SK-N-SH (cell line): ENCODE data around the gene PRKCA. TPM values are rescaled to one million over a fixed set of nuclear protein-coding genes. Genes with fewer than 3 reads are reported as not detected.

Experiments
- CTCF ChIA-PET: fragments of 300-600, 350-600 bp; formaldehyde crosslinking; extraction: SDS; loops from one replicate; lab custom pipeline; 2021; lab: Yijun Ruan, JAX
- POLR2A ChIA-PET: fragments of 350-600 bp; sonication (Branson Sonifier 250); formaldehyde crosslinking; extraction: SDS; loops from one replicate; lab custom pipeline; 2020; ENCODE audit warnings: antibody characterized with exemption, inconsistent platforms; lab: Yijun Ruan, JAX
- DNase-seq: peaks from one replicate; pipeline ENCODE4 v3.0.0; 2012
- H2AFZ ChIP-seq: fragments of 200-600 bp; sonication (generic); 2 replicates; pipeline ENCODE4 v1.8.1; 2016; ENCODE audit warnings: antibody characterized with exemption, mild to moderate bottlenecking, low read depth
- H3F3A ChIP-seq: fragments of 200-600 bp; sonication (generic); replicated peaks from 2 replicates; pipeline ENCODE3; 2016; ENCODE audit warnings: antibody characterized with exemption, mild to moderate bottlenecking; ENCODE audit not compliant: insufficient read depth
- H3K27ac ChIP-seq, 2 experiments: fragments of 200-500 bp in 1 of 2; fragments of 200-600 bp in 1 of 2; sonication (Bioruptor generic) in 1 of 2; sonication (generic), shearing (Covaris generic) in 1 of 2; 2 replicates each; pipeline versions ENCODE4 v1.5.1 to v1.6.1; 2014 to 2016; ENCODE audit warnings: low read depth in 2 of 2, inconsistent platforms in 1 of 2, low read length in 1 of 2, mild to moderate bottlenecking in 1 of 2, mixed read lengths in 1 of 2
- H3K27me3 ChIP-seq: fragments of 200-600 bp; sonication (generic), shearing (Covaris generic); 2 replicates; pipeline ENCODE4 v1.6.1; 2016; ENCODE audit warnings: mixed run types; ENCODE audit not compliant: insufficient read depth
- H3K36me3 ChIP-seq, 2 experiments: fragments of 200-500 bp in 1 of 2; fragments of 200-600 bp in 1 of 2; sonication (Bioruptor generic) in 1 of 2; sonication (generic) in 1 of 2; replicated peaks in 1 of 2; 2 replicates each; pipeline versions ENCODE3 to v1.5.1; 2014 to 2016; ENCODE audit warnings: low read length in 1 of 2, mild to moderate bottlenecking in 1 of 2; ENCODE audit not compliant: insufficient read depth in 2 of 2, control insufficient read depth in 1 of 2
- H3K4me1 ChIP-seq, 2 experiments: fragments of 200-500 bp in 1 of 2; fragments of 200-600 bp in 1 of 2; sonication (Bioruptor generic) in 1 of 2; sonication (generic), shearing (Covaris generic) in 1 of 2; 2 replicates each; pipeline versions ENCODE4 v1.5.1 to v1.6.1; 2014 to 2016; ENCODE audit warnings: low read depth in 1 of 2, low read length in 1 of 2, mixed run types in 1 of 2; ENCODE audit not compliant: insufficient read depth in 2 of 2, control insufficient read depth in 1 of 2
- H3K4me2 ChIP-seq: fragments of 200-600 bp; sonication (generic), shearing (Covaris generic); 2 replicates; pipeline ENCODE4 v1.6.1; 2017; ENCODE audit warnings: mixed run types
- H3K4me3 ChIP-seq, 2 experiments: fragments of 200-500 bp in 1 of 2; fragments of 200-600 bp in 1 of 2; sonication (Bioruptor generic) in 1 of 2; sonication (generic), shearing (Covaris generic) in 1 of 2; 2 replicates each; pipeline versions ENCODE4 v1.5.1 to v1.8.1; 2014 to 2016; ENCODE audit warnings: low read depth in 2 of 2, inconsistent platforms in 1 of 2, low read length in 1 of 2, mild to moderate bottlenecking in 1 of 2, mixed read lengths in 1 of 2, moderate library complexity in 1 of 2
- H3K79me2 ChIP-seq: fragments of 200-600 bp; sonication (generic); 2 replicates; pipeline ENCODE4 v1.8.1; 2017; ENCODE audit warnings: mild to moderate bottlenecking; ENCODE audit not compliant: insufficient read depth
- H3K9ac ChIP-seq: fragments of 200-600 bp; sonication (generic); 2 replicates; pipeline ENCODE4 v1.6.1; 2017; ENCODE audit warnings: mixed run types
- H3K9me2 ChIP-seq: fragments of 200-600 bp; sonication (generic); 2 replicates; pipeline ENCODE4 v1.6.1; 2017; ENCODE audit warnings: mixed run types
- H3K9me3 ChIP-seq: fragments of 200-600 bp; sonication (generic); 2 replicates; pipeline ENCODE4 v1.6.1; 2017; ENCODE audit warnings: mixed run types, mild to moderate bottlenecking, moderate library complexity
- H4K20me1 ChIP-seq: fragments of 200-600 bp; sonication (generic); 2 replicates; pipeline ENCODE4 v1.6.1; 2017; ENCODE audit warnings: mild to moderate bottlenecking, mixed run types; ENCODE audit not compliant: insufficient read depth
- CHD2 ChIP-seq: fragments of 150-350 bp; IDR thresholded peaks from 2 replicates; pipeline ENCODE4 v1.6.1; 2018; ENCODE audit warnings: low read length; ENCODE audit not compliant: partially characterized antibody
- EP300 ChIP-seq, 2 experiments: IDR thresholded peaks; 2 replicates each; pipeline versions ENCODE4 v1.4.0 to v1.6.1; 2012; ENCODE audit warnings: borderline replicate concordance in 1 of 2, low read depth in 1 of 2, low read length in 1 of 2
- EZH2phosphoT487 ChIP-seq: fragments of 200-600 bp; sonication (generic); IDR thresholded peaks from 2 replicates; pipeline ENCODE4 v1.6.1; 2017; ENCODE audit warnings: low read depth, mixed run types, mild to moderate bottlenecking, antibody characterized with exemption, moderate library complexity, borderline replicate concordance
- MXI1 ChIP-seq: IDR thresholded peaks from 2 replicates; pipeline ENCODE4 v1.6.1; 2012; ENCODE audit warnings: mild to moderate bottlenecking, low read depth, low read length, improper control_type of control experiment
- NRF1 ChIP-seq: IDR thresholded peaks from 2 replicates; pipeline ENCODE4 v1.6.1; 2012; ENCODE audit warnings: low read depth, mild to moderate bottlenecking, low read length
- POLR2AphosphoS5 ChIP-seq: IDR thresholded peaks from 2 replicates; pipeline ENCODE4 v1.6.1; 2012; ENCODE audit warnings: low read depth, low read length
- RAD21 ChIP-seq: IDR thresholded peaks from 2 replicates; pipeline ENCODE4 v1.6.1; 2012; ENCODE audit warnings: mild to moderate bottlenecking, low read length
- RCOR1 ChIP-seq: fragments of 150-350 bp; IDR thresholded peaks from 2 replicates; pipeline ENCODE4 v1.6.1; 2017; ENCODE audit warnings: antibody characterized with exemption, low read length
- SIN3A ChIP-seq: IDR thresholded peaks from 2 replicates; pipeline ENCODE4 v1.6.1; 2012; ENCODE audit warnings: low read depth, mild to moderate bottlenecking, low read length, moderate library complexity, borderline replicate concordance
- SMC3 ChIP-seq: IDR thresholded peaks from 2 replicates; pipeline ENCODE4 v1.6.1; 2012; ENCODE audit warnings: low read depth, low read length, improper control_type of control experiment
- TAF1 ChIP-seq: IDR thresholded peaks from 2 replicates; pipeline ENCODE4 v1.6.1; 2012; ENCODE audit warnings: low read depth, mild to moderate bottlenecking, low read length, moderate library complexity, borderline replicate concordance
- TCF12 ChIP-seq: IDR thresholded peaks from 2 replicates; pipeline ENCODE4 v1.4.0; 2012
- YY1 ChIP-seq: IDR thresholded peaks from 2 replicates; pipeline ENCODE4 v1.4.0; 2012; ENCODE audit warnings: low read depth, mild to moderate bottlenecking
- WGBS: methylation state at CpG from one replicate; pipeline ENCODE4 v1.1.6; 2017; ENCODE audit warnings: low lambda C conversion rate; 5-methylcytosine and 5-hydroxymethylcytosine counted together
- polyA plus RNA-seq, 3 experiments: library from polyadenylated mRNA; depleted of rRNA; stranded (reverse); fragments of >200 nt; gene quantifications; 2 replicates each; pipeline ENCODE4 v1.2.3, GENCODE V29; 2012
- TF ChIP-seq, protein P1 (sequence below): IDR thresholded peaks from 2 replicates; pipeline ENCODE4; 2012
- TF ChIP-seq, protein P2 (sequence below): fragments of 150-350 bp; IDR thresholded peaks from 2 replicates; pipeline ENCODE4 v1.6.1; 2017; ENCODE audit warnings: antibody characterized with exemption, low read length, low read depth, borderline replicate concordance
- TF ChIP-seq, protein P3 (sequence below): IDR thresholded peaks from 2 replicates; pipeline ENCODE4 v1.4.0; 2012; ENCODE audit warnings: low read depth, borderline replicate concordance
- TF ChIP-seq, protein P4 (sequence below): fragments of 200-600 bp; sonication (generic); IDR thresholded peaks from 2 replicates; pipeline ENCODE4 v1.6.1; 2017; ENCODE audit warnings: antibody characterized with exemption, mild to moderate bottlenecking, moderate library complexity
- TF ChIP-seq, protein P5 (sequence below): IDR thresholded peaks from 2 replicates; pipeline ENCODE4 v1.4.0; 2012; ENCODE audit warnings: low read depth
- TF ChIP-seq, protein P6 (sequence below): IDR thresholded peaks from 2 replicates; pipeline ENCODE4 v1.6.1; 2012; ENCODE audit warnings: mild to moderate bottlenecking, low read depth, low read length, moderate library complexity

PRKCA gene
- polyA plus RNA-seq, 1 of the 3 experiments (the other 2 are of a cell fraction) = 108 TPM

DNA sequence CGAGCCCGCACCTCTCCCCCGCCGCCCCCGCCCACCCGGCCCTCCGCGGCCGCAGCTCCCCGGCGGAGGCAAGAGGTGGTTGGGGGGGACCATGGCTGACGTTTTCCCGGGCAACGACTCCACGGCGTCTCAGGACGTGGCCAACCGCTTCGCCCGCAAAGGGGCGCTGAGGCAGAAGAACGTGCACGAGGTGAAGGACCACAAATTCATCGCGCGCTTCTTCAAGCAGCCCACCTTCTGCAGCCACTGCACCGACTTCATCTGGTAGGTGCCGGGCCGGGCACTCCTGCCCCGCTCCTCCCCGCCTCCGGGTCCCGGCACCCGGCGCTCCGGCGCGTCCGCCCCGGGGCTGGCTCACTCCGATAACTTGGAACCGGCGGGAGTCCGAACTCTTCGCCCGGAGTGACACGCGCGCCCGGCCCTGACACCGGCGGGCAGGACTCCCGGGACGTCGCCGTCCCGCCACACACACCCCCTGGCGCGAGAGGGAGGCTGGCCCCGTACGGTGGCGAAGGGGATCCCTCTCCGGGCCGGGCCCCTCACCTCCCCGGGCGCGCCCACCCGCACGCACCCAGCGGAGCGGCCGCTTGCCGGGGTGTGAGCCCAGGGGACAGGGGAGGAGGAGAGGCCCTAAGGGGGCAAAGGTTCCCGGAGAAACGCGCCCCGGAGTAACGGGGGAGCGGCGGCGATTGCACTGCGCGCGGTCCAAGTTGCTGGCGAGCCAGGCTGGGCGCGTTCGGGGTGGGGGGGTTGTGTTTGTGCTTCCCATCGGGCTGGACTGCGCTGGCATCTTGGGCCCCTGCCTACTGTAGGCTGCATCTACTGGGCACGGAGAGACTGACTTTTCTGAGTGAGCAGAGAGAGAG, 581 bp downstream of the PRKCA start:
- Histone ChIP-seq H3K27ac (peak overlapping the region; percentile 71 to 86), H2AFZ (no peak overlapping the region), H4K20me1 (peaks cover 38% of the 10 kb centered on the region), H3F3A (peaks cover 35% of the 10 kb centered on the region), H3K9me2 (no peaks in the 10 kb centered on the region), H3K9ac (peak overlapping the region; percentile 77), H3K79me2 (peaks cover 72% of the 10 kb centered on the region), H3K4me3 (peak overlapping the region; percentile 51 to 93), H3K36me3 (peaks cover 24 to 28% of the 10 kb centered on the region in 2 experiments), H3K27me3 (no peaks in the 10 kb centered on the region), H3K4me2 (peak overlapping the region; percentile 88), H3K4me1 (peaks cover 16 to 33% of the 10 kb centered on the region in 2 experiments), H3K9me3 (no peaks in the 10 kb centered on the region)
- WGBS = 1% methylated on average over 59 of the region's 91 CpGs
- DNase-seq = peak; percentile 80
- ChIA-PET CTCF (interaction anchor here (0.6 to 2.2 kb wide), 13 partner anchors 14 to 371 kb away, joined by 3 to 10 read pairs (median 4); no protein-coding TSS in a partner anchor), POLR2A (interaction anchor here (0.9 kb wide), 1 partner anchor 23 kb away, joined by 3 read pairs; no protein-coding TSS in a partner anchor)
- TF ChIP-seq YY1 = peak; percentile 25; the same call in 1 of the 2 replicates
- peak; percentile 13; the same call in 1 of the 2 replicates for TF ChIP-seq TAF1
- TF ChIP-seq, protein P1, sequence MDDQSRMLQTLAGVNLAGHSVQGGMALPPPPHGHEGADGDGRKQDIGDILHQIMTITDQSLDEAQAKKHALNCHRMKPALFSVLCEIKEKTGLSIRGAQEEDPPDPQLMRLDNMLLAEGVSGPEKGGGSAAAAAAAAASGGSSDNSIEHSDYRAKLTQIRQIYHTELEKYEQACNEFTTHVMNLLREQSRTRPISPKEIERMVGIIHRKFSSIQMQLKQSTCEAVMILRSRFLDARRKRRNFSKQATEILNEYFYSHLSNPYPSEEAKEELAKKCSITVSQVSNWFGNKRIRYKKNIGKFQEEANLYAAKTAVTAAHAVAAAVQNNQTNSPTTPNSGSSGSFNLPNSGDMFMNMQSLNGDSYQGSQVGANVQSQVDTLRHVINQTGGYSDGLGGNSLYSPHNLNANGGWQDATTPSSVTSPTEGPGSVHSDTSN = no peak
- TF ChIP-seq NRF1 = no peak
- no peak for TF ChIP-seq EP300 (IDR thresholded peaks at IDR 0.05; ENCODE audit: borderline replicate concordance in 1 of 2, low read depth in 1 of 2, low read length in 1 of 2)
- peak; percentile 87 for TF ChIP-seq MXI1
- no peak for TF ChIP-seq POLR2AphosphoS5
- TF ChIP-seq, protein P2, sequence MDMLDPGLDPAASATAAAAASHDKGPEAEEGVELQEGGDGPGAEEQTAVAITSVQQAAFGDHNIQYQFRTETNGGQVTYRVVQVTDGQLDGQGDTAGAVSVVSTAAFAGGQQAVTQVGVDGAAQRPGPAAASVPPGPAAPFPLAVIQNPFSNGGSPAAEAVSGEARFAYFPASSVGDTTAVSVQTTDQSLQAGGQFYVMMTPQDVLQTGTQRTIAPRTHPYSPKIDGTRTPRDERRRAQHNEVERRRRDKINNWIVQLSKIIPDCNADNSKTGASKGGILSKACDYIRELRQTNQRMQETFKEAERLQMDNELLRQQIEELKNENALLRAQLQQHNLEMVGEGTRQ = no peak
- peak; percentile 86 for TF ChIP-seq CHD2
- TF ChIP-seq, protein P3, sequence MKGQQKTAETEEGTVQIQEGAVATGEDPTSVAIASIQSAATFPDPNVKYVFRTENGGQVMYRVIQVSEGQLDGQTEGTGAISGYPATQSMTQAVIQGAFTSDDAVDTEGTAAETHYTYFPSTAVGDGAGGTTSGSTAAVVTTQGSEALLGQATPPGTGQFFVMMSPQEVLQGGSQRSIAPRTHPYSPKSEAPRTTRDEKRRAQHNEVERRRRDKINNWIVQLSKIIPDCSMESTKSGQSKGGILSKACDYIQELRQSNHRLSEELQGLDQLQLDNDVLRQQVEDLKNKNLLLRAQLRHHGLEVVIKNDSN = no peak
- TF ChIP-seq, protein P4, sequence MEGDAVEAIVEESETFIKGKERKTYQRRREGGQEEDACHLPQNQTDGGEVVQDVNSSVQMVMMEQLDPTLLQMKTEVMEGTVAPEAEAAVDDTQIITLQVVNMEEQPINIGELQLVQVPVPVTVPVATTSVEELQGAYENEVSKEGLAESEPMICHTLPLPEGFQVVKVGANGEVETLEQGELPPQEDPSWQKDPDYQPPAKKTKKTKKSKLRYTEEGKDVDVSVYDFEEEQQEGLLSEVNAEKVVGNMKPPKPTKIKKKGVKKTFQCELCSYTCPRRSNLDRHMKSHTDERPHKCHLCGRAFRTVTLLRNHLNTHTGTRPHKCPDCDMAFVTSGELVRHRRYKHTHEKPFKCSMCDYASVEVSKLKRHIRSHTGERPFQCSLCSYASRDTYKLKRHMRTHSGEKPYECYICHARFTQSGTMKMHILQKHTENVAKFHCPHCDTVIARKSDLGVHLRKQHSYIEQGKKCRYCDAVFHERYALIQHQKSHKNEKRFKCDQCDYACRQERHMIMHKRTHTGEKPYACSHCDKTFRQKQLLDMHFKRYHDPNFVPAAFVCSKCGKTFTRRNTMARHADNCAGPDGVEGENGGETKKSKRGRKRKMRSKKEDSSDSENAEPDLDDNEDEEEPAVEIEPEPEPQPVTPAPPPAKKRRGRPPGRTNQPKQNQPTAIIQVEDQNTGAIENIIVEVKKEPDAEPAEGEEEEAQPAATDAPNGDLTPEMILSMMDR = no peak; the same call in 1 of the 2 replicates
- TF ChIP-seq SMC3 = peak; percentile 16; the same call in 1 of the 2 replicates
- peak; percentile 35 for TF ChIP-seq RAD21
- TF ChIP-seq EZH2phosphoT487 = no peak
- TF ChIP-seq TCF12 = no peak
- TF ChIP-seq, protein P5, sequence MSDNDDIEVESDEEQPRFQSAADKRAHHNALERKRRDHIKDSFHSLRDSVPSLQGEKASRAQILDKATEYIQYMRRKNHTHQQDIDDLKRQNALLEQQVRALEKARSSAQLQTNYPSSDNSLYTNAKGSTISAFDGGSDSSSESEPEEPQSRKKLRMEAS = 0 out of 2 replicates have a peak, but pooled peaks have one; percentile 52
- TF ChIP-seq, protein P6, sequence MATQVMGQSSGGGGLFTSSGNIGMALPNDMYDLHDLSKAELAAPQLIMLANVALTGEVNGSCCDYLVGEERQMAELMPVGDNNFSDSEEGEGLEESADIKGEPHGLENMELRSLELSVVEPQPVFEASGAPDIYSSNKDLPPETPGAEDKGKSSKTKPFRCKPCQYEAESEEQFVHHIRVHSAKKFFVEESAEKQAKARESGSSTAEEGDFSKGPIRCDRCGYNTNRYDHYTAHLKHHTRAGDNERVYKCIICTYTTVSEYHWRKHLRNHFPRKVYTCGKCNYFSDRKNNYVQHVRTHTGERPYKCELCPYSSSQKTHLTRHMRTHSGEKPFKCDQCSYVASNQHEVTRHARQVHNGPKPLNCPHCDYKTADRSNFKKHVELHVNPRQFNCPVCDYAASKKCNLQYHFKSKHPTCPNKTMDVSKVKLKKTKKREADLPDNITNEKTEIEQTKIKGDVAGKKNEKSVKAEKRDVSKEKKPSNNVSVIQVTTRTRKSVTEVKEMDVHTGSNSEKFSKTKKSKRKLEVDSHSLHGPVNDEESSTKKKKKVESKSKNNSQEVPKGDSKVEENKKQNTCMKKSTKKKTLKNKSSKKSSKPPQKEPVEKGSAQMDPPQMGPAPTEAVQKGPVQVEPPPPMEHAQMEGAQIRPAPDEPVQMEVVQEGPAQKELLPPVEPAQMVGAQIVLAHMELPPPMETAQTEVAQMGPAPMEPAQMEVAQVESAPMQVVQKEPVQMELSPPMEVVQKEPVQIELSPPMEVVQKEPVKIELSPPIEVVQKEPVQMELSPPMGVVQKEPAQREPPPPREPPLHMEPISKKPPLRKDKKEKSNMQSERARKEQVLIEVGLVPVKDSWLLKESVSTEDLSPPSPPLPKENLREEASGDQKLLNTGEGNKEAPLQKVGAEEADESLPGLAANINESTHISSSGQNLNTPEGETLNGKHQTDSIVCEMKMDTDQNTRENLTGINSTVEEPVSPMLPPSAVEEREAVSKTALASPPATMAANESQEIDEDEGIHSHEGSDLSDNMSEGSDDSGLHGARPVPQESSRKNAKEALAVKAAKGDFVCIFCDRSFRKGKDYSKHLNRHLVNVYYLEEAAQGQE = 0 out of 2 replicates have a peak, but pooled peaks have one; percentile 7
- TF ChIP-seq RCOR1 = peak; percentile 50; the same call in 1 of the 2 replicates
- peak; percentile 21; the same call in 1 of the 2 replicates for TF ChIP-seq SIN3A
- TF ChIP-seq, all 33 proteins: peak for 10
